ENCODE results near the gene UNC5C. TPM values are rescaled to one million over a fixed set of nuclear protein-coding genes. Genes with fewer than 3 reads are reported as not detected.

UNC5C gene
- total RNA-seq, 2 donors from 2014 or later, result 5.3 to 10.0 TPM

- no peaks in the 10 kb centered on the region for H3K36me3 ChIP-seq
- H3K4me1 ChIP-seq (ENCODE audit: control insufficient read depth in 1 of 2, low read depth in 2 of 2), result no peaks in the 10 kb centered on the region
- DNase-seq (ENCODE audit: low spot score), result no peak
- no peaks in the 10 kb centered on the region for H3K27me3 ChIP-seq (replicated peaks; ENCODE audit: insufficient read depth)
- no peaks in the 10 kb centered on the region for H3K9me3 ChIP-seq
- no peak overlapping the region for H3K27ac ChIP-seq
- H3K4me3 ChIP-seq, result no peak overlapping the region
- ATAC-seq (ENCODE audit: insufficient number of reproducible peaks, low FRiP score, low read depth), result no peak
- no peak for TF ChIP-seq CTCF (IDR thresholded peaks at IDR 0.05)
Measured at GRCh38 chr4:95462921-95463320, 85.9 kb downstream of the UNC5C start.

GRCh38 chr4:95457353-95457752, 91.4 kb downstream of the UNC5C start:
- Histone ChIP-seq H3K9me3 (no peaks in the 10 kb centered on the region), H3K27ac (no peak overlapping the region), H3K4me1 (ENCODE audit: control insufficient read depth in 1 of 2, low read depth in 2 of 2) (no peaks in the 10 kb centered on the region), H3K4me3 (no peak overlapping the region), H3K36me3 (no peaks in the 10 kb centered on the region), H3K27me3 (replicated peaks; ENCODE audit: insufficient read depth) (no peaks in the 10 kb centered on the region)
- no peak for ATAC-seq (ENCODE audit: insufficient number of reproducible peaks, low FRiP score, low read depth)
- TF ChIP-seq CTCF (IDR thresholded peaks at IDR 0.05), result no peak
- no peak for DNase-seq (ENCODE audit: low spot score)

- Histone ChIP-seq H3K4me3 (no peak overlapping the region), H3K27ac (no peak overlapping the region), H3K9me3 (no peaks in the 10 kb centered on the region), H3K36me3 (no peaks in the 10 kb centered on the region), H3K27me3 (replicated peaks; ENCODE audit: insufficient read depth) (no peaks in the 10 kb centered on the region), H3K4me1 (ENCODE audit: control insufficient read depth in 1 of 2, low read depth in 2 of 2) (peaks cover 0 to 9% of the 10 kb centered on the region in 2 donors)
- no peak for ATAC-seq (ENCODE audit: insufficient number of reproducible peaks, low FRiP score, low read depth)
- TF ChIP-seq CTCF (IDR thresholded peaks at IDR 0.05), result no peak
- no peak for DNase-seq (ENCODE audit: low spot score)
Measured at GRCh38 chr4:95450294-95450693, 98.5 kb downstream of the UNC5C start.

DNA sequence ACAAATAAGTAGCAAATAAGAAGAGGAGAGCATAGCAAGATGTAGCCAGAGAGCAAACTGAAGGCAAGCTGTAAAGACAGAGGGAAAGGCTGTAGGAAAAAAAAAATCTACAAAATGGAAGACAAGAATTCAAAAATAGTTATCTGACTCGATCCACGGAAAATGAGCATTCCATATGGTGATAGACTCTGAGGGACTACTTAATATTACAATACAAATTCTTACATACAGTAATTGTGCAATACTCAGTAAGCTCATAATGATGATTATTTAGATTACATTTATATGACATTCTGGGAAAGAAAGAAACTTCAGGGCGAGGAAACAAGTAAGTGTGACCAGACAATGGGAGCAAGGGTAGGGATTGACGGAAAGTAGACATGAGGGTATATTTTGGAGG, 102.6 kb downstream of the UNC5C start:
- TF ChIP-seq CTCF (IDR thresholded peaks at IDR 0.05), result no peak
- no peaks in the 10 kb centered on the region for H3K27me3 ChIP-seq (replicated peaks; ENCODE audit: insufficient read depth)
- H3K4me3 ChIP-seq, result no peak overlapping the region
- DNase-seq (ENCODE audit: low spot score) (no peak), ATAC-seq (ENCODE audit: insufficient number of reproducible peaks, low FRiP score, low read depth) (no peak)
- no peak overlapping the region for H3K27ac ChIP-seq
- no peaks in the 10 kb centered on the region for H3K9me3 ChIP-seq
- peaks cover 0 to 9% of the 10 kb centered on the region in 2 donors for H3K4me1 ChIP-seq (ENCODE audit: control insufficient read depth in 1 of 2, low read depth in 2 of 2)
- H3K36me3 ChIP-seq, result no peaks in the 10 kb centered on the region

GRCh38 chr4:95445251-95445650, 103.5 kb downstream of the UNC5C start:
- TF ChIP-seq CTCF (IDR thresholded peaks at IDR 0.05), result no peak
- Histone ChIP-seq H3K4me3 (no peak overlapping the region), H3K36me3 (no peaks in the 10 kb centered on the region), H3K27me3 (replicated peaks; ENCODE audit: insufficient read depth) (no peaks in the 10 kb centered on the region), H3K4me1 (ENCODE audit: control insufficient read depth in 1 of 2, low read depth in 2 of 2) (peaks cover 0 to 7% of the 10 kb centered on the region in 2 donors), H3K27ac (no peak overlapping the region), H3K9me3 (no peaks in the 10 kb centered on the region)
- no peak for ATAC-seq (ENCODE audit: insufficient number of reproducible peaks, low FRiP score, low read depth)
- no peak for DNase-seq (ENCODE audit: low spot score)

All from thoracic aorta (tissue), 2 donors.